CD4-positive, alpha-beta T cell treated with Interleukin-10 for 1 hour (primary cell): Measurements from ENCODE around the gene PPP2R2C.

Experiments
- DNase-seq: peaks from one replicate; pipeline ENCODE4 v3.0.0-alpha.2; 2020

Gene PPP2R2C

DNA sequence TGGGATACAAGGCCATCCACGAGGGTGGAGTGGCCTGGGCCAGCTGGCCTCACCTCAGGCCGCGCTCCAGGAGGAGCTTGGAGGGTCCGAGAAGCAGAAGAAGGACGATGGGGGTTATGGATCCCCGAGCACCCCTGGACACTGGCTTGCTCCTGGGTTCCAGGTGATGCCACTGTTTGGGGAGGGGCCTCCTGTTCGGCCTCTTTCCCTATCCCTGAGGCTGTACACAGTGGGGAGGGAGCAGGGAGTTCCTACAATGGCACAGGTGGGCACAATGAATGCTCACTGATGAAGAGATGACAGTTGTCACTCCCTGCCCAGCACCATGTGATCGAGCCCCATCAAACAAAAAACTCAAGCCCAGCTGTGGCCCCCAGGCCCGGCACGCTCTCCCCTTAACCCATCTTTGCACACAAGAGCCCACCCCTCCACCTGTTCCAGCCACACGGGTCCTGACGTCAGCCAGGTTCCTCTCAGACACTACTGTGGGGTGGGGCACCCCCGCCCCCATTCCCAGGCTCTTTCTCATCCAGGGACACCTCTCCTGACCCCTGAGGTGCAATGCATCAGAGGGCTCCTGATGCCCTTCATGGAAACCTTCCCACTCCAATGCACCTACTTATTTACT is 132.5 kb downstream of the PPP2R2C start:
- DNase-seq: no peak

DNA sequence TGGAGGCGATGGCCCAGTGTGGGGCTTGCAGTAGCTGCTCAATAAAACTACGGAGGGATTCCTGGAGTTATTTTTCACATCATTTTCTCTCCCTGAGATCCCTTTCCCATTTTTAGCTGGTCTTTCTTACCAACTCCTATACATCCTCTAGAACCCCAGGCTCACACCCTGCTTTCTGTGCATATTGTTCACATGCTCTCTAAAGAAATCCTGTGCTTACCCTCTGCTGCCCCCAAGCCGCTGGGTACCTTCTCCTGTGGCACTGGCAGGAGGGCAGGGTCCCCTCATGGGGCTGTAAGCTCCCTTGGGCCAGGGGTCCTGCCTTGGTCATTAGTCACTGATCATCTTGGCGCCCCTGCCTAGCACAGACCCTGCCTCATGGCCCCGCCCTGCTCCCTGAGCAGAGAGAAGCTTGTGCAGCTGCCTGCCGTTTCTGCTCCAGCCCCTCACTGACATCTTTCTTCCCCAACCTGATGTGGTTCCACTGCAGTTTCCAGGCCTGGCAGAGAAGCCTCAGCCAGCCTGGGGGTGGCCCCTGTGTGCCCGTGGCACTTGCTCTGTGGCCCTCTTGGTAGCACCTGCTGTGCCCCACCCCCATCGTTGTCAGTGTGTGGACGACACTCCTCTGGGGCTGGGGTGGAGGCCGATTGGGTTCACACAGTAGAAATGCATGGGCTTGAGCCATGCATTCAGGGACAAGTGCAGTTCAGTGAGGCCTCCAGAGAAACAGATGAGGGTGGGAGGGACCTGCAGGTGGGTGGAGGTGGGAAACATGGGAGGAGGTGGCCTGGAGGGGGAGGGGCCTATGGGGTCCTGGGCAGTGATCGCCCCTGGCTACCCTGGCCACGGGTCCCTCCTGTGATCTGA is 133.2 kb downstream of the PPP2R2C start:
- no peak for DNase-seq

DNA sequence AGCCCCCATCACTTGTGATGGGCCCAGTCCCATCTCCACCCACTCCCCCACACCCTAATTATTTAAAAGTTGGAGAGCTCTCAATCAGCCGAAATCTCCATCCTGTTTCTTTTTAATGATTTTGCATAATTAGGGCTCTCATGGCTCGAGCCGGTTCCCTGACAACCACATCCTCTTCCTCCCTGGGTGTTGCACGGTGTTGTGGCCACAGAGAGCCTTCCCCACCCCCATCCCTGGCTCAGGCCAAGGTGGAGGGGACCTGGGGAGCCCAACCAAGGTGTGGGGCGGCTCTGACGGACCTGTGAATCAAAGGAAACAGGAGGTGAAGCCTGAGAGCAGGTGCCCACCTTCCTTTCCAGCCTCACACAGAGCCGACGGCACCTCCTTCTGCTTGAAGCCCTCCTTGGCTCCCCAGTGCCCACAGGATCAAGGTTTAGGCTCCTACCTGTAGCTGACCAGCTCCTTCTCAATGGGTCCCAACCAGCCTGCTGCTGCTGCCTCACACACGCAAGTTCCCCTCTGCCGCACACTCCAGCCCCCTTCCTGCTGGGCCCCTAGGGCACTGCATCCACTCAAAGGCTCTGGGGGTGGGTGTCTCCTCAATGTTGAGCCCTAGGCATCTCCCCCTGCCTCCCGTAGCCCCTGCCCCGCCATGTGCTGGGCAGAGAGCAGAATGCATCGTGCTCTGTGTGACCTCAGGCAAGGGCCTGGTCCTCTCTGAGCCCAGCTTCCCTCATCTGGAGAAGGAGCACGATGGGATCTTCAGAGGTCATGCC is 134.1 kb downstream of the PPP2R2C start:
- peak; percentile 36 for DNase-seq

DNA sequence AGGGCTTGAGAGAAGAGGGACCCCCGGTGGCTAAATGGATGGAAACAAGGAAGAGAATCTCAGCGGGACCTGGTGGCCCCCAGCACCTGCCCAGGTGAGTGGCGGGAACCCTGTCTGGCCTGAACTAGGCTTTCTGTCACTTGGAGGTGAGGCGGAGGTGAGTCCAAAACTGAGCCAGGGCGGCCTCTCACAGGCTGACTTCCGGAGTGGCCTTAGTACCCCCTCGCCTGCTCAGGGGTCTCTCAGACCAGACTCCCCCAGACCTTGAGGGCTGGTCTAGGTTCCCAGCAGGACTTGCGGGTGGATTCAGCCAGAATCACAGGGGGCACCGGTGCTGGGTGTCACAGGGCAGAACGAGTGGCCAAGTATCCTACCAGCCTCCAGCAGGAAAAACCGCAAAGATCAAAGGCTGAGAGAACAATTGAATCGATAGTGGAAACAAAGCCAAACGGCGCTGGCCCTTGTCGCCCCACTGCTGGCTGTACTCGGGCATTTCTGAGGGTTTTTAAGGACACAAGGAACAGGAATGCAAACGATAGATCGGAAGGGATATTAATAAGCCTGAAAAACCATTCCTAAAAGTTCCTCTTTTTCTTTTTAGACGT is 135.0 kb downstream of the PPP2R2C start:
- no peak for DNase-seq

DNA sequence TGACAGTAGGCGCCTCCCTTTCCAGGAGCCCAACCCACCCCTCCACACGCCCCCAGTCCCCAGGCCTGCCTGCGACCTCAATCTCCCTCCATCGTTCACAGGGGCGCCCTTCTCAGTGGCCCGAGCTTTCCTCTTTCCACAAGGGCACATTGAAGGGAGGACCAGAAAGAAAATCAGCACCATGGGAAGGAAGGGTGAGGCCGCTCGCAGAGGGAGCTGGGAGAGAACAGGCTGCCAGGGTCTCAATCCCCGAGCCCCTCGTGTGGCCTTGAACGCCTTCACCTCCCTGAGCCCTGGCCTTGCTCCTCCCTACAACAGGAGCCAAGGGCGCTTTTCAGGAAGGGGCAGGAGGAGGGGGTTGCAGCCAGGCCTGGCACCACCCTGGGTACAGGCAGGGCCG is 136.2 kb downstream of the PPP2R2C start:
- DNase-seq: no peak

DNA sequence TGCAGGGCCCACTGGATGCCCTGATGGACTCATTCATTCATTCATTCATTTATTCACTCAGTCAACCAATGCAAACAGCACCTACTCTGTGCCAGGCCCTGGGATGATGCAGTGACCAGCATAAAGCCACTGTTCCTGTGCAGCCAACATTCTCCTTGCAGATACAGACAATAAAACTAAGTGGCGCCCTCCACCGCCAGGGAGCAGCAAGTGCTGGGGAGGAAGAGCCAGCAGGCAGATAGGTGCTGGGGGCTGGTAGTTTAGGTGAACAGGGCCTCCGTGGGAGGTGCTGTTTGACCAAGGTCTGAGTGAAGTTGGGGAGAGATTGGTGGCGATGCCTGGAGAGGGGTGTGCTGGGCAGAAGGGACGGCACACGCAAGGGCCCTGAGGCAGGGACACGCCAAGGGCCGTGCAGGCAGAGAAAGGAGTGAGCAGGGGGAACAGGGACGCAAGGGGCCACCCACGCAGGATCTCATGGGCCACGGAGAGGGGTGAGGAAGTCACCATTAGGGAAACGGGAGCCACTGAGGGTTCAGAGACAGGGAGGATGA is 137.3 kb downstream of the PPP2R2C start:
- DNase-seq: no peak

DNA sequence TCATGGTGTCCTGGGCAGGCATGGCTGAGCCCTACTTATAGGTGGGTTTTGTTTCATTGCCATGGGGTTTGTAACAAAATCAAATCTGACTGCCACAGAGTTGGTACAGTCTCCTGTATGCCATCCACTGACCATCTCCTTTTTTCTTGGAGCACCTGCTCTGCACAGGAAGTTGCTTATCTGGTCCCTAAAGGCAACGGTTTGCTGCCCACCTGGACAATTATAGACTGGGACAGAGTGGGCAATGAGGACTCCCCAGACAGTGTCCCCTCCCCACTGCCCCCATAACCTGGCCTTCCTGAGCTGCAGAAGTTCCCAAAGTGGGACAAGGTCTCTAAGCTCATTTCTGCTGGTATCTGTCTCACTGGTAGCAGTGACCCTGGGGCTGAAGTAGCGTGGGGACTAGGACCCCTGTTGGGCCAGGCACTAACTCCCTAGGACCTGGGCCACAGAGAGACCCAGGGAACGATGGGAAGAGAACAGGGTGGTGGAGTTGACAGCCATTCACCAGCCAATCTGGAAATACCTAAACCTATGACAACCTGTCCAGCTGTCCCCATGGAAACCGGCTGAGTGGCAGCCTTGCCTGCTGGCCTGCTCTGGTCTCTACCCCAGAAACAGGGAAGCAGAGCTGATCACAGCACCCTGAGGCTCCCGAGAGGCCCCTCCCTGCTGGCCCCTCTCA is 138.1 kb downstream of the PPP2R2C start:
- no peak for DNase-seq

DNA sequence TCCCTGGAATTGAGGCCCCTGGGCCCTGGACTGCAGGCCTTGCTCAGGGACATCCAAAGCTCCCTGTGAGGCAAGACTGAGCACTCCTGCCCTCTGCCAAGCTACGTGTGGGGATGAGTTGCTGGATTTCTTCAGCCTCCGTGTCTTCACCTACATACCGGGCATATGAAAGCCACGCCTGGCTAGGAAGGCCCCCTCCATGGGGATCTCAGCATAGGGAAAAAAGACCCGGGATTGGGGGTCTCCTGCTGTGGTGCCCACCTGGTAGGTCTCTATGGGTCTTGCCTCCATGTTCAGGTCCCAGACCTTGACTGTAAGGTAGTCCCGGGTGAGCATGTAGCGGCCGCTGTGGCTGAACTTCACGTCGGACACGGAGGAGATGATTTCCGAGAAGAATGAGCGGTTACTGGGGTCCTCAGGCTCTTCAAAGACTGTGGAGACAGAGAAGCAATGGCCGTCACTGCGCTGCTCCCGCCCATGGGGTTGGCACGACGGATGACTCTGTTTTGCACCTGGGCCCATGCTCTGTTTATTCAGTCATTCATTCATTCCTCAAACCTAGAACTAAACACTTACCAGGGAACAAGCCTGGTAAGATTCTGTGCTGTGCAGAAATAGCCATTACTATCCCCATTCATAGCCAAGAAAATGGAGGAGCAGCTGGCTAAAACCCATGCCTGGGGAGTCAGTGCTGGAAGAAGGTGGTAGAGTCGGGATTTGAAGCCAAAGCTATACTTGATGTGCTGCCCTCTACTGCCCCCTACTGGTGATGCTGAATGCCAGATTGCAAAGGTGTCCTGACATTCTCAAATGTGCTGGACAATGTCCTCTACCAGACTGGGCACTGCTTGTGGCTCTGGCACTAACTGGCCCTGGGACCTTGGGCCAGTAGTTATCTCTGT is 138.9 kb downstream of the PPP2R2C start:
- DNase-seq: no peak

DNA sequence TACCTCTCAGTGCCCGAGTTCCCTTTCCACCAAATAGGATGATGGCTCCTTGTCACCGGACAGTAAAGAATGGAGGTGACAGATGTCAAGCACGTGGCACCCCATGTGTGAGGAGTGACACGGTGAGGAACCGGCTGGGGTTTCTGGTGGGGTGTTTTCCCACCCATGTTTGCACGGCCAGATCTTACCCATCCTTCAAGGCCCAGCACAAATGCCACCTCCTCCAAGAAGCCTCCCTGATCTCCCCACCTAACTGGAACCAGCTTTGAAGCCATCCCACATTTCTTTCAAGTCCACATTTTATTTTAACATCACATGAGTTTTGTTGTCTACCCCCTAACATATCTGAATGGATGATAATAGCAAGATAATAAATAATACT is 139.8 kb downstream of the PPP2R2C start:
- DNase-seq: no peak

DNA sequence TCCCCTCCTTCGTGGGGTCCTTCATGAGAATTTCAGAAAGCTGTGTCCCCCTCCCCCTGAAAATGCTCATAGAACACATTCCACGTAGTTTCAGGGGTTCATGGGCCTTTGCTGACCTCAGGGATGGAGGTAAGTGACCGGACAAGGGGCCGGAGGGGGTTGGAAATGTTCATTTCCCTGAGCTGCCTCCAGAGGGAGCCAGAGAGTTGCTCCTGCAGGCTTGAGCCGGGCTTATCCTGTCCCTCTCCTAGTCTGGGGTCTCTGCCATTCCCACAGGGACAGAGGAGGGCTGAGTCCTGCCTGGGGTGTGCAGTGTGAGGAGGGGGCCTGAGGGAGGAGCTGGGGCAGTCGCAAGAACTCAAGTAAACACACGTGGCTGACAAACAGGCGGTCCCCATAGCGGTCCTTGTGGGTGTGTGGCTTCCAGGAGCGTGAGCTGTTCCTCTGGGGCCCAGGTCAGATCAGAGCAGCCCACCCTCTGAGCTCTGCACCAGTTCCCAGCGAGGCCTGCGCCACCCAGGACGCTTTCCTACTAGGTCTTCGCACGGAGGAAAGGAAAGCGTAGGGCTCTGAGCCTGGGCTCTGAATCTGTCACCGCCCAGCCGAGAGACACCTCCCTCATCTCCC is 140.3 kb downstream of the PPP2R2C start:
- peak; percentile 30 for DNase-seq

DNA sequence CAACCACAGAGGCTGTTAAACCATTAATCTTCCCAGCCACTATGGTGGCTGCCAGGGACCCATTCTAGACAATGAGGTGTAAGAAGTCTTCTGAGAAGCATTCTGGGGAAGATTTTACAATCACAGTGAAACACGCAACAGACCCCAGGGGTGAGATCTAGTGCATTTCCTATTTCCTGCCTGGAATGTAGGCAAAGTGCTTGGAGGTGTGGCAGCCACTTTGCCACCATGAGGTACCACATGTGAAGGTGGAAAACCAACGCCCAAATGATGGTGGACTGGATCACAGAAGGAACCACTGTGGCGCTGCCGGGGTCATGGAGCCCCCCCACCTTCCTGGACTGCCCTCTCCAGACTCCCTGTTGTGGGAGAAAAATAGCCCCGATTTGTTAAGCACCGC is 140.9 kb downstream of the PPP2R2C start:
- no peak for DNase-seq

DNA sequence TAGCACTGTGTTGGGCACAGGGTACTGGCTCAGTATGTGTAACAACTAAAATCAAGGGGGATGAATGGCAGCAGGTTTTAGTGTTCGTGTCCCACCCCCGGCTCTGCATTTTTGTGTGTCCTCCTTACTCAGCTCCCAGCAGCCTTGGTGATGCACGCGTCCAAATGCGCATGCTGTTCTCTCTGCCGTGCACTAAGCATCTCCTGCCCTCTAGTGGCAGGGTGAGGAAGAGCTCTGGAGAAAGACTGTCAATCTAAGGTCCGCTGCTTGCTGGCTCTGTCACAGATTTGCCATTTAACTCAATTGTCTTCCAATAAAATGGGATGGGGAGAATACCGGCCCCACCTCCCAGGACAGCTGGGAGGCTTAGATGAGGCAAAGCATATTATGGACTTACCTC is 141.4 kb downstream of the PPP2R2C start:
- DNase-seq: peak; percentile 39

DNA sequence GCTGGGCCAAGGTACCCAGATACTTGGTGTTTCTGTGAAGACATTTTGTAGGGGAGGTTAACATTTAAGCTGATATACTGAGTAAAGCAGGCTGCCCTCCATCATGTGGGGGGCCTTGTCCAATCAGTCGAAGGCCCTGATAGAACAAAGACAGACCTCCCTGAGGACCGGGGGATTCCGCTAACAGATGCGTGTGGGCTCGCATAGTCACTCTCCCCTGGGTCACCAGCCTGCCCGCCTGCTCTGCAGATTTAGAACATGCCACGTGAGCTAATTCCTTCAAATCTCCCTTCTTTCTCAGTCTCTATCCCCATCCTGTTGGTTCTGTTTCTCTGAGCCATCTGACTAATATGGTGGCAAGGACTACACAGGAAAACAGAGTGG is 142.0 kb downstream of the PPP2R2C start:
- DNase-seq: no peak

DNA sequence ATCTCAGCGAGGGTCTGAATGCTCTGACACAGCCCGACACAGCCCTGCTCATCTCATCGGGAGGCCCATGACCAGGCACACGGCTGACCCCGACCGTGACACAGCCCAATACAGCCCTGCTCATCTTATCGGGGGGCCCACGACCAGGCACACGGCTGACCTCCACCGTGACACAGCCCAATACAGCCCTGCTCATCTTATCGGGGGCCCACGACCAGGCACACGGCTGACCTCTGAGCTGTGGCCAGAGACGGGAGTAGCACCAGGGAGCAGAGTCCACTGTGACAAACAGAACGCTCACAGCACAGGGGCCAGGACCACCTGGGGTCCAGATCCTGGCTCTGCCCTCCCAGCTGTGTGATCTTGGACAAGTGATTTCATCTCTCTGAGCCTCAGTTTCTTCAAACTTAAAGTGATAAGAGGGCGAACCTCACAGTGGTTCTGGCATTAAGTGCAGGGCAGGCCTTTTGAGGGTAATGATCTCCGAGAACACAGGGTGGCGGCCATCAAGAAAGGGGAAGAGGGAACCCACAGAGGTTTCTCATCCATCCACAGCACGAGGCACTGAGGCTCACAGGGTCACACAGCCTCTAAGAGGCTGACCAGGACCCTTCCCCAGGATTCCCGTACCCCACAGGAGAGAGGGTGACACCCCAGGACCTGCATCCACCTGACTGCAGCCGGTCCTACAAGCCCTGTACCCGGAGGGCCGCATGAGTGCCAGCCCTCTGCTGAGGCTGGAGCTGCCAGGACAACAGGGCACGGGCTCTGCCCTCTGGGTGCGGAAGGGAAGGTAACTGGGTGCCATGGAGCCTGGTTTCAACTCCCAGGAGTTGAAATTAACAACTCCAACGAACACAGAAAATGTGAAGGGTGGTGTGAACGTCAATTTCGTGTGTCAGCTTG is 142.7 kb downstream of the PPP2R2C start:
- no peak for DNase-seq

DNA sequence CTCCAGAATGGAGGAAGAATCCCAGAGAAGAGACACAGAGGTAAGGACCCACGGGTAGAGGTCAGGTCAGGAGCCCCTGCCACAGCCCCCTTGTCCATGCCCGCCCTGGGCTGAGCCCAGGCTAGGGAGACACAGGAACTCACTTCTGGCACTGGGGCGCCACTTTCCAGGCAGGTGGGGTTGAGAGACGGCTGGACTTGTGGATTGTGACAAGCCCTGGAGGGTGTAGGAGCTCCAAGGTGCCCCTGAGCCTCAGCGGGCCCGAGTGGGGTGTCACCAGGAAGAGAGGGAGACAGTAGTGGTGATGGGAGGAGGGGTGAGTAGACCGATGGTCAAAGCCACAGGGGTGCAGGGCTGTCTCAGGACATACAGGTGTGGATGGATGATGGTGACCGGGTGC is 143.9 kb downstream of the PPP2R2C start:
- no peak for DNase-seq

DNA sequence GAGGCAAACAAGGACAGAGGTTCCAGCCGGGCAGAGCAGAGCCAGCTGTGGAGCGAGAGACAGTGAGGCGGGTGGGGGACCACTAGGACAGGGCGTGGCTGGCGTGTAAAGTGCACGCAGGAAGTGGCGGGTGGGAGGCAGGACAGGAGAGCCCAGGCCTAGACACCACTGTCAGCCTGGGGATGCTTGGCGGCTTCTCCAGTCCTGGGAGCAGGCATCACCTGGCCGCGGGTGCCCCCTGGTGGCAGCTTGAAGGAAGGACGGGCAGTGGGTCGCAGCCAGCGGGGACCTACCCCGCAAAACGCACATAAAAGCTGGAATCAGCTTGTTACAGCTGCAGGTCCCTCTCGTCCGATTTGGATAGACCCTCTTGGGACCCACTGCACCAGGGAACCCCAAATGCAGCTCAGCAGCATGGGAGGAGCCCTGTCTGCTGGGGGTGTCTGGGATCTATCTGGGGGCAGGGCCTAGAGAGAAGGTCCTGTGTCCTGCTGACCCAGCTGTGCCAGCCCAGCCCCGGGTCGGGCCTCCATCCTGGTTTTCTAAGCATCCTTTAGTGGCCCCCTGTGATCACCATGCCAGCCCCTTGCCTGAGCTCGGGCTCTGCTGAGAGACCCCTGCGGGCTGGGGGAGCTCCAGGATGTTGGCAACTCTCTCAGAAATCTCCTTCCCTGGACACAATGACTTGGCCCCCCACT is 145.0 kb downstream of the PPP2R2C start:
- DNase-seq: peak; percentile 76

DNA sequence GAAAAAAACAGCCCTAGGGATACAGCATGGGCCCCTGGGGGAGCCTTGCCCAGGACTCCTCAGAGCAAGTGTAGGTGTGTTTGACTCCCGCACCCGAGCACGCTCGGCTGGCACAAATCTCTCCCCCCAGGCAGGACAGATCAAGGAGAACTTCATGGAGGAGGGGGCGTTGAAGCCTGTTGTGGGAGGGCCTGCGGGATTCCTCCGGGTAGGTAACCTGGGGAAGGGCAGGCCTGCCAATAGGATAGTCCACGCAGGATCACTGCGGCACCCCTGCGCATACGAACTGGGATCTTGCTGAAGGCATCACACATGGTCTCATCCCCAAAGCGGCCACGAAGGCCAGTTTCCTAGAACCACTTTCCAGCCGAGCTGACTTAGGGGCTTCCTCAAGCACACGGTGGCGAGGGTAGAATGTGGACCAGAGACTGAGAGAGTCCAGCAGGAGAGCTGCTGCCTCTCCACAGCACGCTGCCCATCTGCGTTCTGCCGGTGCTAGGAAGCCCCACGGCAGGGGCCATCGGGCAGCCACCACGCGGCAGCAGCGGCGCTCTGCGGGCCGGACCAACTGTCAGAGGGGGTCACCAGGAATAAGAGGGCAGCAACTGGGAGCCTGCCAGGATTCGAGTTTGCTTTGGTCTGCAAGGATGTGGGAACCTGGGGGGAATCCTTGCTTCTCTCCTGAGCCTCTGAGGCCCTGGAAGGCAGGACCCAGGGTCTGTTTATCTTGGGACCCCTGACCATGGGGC is 145.9 kb downstream of the PPP2R2C start:
- no peak for DNase-seq

DNA sequence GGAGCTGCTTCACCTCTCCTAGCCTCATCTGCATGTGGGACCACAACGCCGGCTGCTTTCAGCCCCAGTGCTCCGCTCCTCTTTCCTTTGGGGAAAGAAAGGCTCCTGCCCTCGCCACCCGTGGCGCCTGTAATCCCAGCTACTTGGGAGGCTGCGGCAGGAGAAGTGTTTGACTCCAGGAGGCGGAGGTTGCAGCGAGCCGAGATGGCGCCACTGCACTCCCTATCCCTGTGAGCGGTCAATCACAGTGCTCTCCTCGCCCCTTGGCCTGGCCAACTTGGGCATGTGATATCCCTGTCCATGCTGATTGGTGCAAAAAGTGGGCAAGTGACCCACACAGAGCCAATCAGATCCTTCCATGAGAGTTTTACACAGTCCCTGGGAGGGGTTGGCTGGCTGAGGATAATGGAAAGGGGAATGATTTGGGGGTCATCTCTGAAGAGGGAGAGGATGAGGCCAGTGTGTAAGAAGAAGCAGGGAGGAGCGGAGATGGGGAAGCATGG is 146.6 kb downstream of the PPP2R2C start:
- DNase-seq: no peak
